ENCODE data around the gene MRO.

DNA sequence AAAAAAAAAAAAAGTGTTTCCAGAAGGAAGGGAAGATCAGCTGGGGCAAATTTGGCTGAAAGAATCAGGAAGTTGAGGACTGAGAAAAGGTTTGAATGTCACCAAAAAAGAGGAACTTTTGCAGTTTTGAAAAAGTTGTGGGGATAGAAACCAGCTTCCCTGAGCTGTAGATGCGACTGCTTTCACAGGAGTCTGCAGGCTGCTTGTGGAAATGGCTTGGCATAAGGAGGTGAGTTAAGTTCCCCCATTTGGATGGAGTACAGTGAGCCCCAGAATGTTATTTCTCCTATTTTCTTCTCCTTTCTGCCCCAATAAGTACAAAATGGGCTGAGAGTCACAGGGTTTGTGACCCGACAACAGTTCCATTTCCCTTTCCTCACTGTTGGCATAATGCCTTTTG, 42.6 kb upstream of the MRO start:
- TF ChIP-seq, protein P1, sequence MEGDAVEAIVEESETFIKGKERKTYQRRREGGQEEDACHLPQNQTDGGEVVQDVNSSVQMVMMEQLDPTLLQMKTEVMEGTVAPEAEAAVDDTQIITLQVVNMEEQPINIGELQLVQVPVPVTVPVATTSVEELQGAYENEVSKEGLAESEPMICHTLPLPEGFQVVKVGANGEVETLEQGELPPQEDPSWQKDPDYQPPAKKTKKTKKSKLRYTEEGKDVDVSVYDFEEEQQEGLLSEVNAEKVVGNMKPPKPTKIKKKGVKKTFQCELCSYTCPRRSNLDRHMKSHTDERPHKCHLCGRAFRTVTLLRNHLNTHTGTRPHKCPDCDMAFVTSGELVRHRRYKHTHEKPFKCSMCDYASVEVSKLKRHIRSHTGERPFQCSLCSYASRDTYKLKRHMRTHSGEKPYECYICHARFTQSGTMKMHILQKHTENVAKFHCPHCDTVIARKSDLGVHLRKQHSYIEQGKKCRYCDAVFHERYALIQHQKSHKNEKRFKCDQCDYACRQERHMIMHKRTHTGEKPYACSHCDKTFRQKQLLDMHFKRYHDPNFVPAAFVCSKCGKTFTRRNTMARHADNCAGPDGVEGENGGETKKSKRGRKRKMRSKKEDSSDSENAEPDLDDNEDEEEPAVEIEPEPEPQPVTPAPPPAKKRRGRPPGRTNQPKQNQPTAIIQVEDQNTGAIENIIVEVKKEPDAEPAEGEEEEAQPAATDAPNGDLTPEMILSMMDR (IDR thresholded peaks at IDR 0.05) = no peak
- TF ChIP-seq SIN3A (IDR thresholded peaks at IDR 0.05; ENCODE audit: borderline replicate concordance, insufficient read depth, low read depth, low read length) (no peak), POLR2AphosphoS5 (IDR thresholded peaks at IDR 0.05; ENCODE audit: low read depth, low read length) (no peak), TCF7L2 (IDR thresholded peaks at IDR 0.05; ENCODE audit: low read depth, low read length) (no peak)
- TF ChIP-seq, protein P2, sequence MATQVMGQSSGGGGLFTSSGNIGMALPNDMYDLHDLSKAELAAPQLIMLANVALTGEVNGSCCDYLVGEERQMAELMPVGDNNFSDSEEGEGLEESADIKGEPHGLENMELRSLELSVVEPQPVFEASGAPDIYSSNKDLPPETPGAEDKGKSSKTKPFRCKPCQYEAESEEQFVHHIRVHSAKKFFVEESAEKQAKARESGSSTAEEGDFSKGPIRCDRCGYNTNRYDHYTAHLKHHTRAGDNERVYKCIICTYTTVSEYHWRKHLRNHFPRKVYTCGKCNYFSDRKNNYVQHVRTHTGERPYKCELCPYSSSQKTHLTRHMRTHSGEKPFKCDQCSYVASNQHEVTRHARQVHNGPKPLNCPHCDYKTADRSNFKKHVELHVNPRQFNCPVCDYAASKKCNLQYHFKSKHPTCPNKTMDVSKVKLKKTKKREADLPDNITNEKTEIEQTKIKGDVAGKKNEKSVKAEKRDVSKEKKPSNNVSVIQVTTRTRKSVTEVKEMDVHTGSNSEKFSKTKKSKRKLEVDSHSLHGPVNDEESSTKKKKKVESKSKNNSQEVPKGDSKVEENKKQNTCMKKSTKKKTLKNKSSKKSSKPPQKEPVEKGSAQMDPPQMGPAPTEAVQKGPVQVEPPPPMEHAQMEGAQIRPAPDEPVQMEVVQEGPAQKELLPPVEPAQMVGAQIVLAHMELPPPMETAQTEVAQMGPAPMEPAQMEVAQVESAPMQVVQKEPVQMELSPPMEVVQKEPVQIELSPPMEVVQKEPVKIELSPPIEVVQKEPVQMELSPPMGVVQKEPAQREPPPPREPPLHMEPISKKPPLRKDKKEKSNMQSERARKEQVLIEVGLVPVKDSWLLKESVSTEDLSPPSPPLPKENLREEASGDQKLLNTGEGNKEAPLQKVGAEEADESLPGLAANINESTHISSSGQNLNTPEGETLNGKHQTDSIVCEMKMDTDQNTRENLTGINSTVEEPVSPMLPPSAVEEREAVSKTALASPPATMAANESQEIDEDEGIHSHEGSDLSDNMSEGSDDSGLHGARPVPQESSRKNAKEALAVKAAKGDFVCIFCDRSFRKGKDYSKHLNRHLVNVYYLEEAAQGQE (IDR thresholded peaks at IDR 0.05; ENCODE audit: insufficient read depth in 1 of 2, low read depth in 2 of 2, low read length in 1 of 2) = no peak
